Measurements from ENCODE around the gene PRICKLE3.

Gene PRICKLE3

GRCh38 chrX:49191574-49192011 lies 5.4 kb upstream of the PRICKLE3 start:
- Histone ChIP-seq H3K27me3 (peaks cover 3 to 54% (median 21%) of the 10 kb centered on the region in 11 experiments; a peak in 15 of 22 replicates), H3K4me3 (peak overlapping the region; percentile 61 to 81 (median 76)), H3K4me1 (peaks cover 14 to 48% (median 36%) of the 10 kb centered on the region in 10 experiments), H3K9ac (peak overlapping the region; percentile 77 to 85 (median 83)), H3K4me2 (peak overlapping the region; percentile 49 to 78 (median 66)), H3K27ac (peak overlapping the region in 10 of 11 experiments; percentile 65 to 81 (median 76); a peak in 19 of 22 replicates), H4K20me1 (peaks cover 0 to 11% (median 0%) of the 10 kb centered on the region in 11 experiments; a peak in 3 of 22 replicates), H3K36me3 (no peaks in the 10 kb centered on the region), H3K9me3 (replicated peaks in 1 of 11) (peaks cover 0 to 4% (median 0%) of the 10 kb centered on the region in 11 experiments; a peak in 1 of 22 replicates)
- no peak for TF ChIP-seq Cebpa-rat (IDR thresholded peaks at IDR 0.05)

GRCh38 chrX:49190821-49191573 lies 4.8 kb upstream of the PRICKLE3 start:
- Histone ChIP-seq H3K4me2 (peak overlapping the region; percentile 55 to 78 (median 67); a peak in 20 of 22 replicates), H3K27me3 (peaks cover 1 to 48% (median 15%) of the 10 kb centered on the region in 11 experiments; a peak in 15 of 22 replicates), H3K4me3 (peak overlapping the region; percentile 61 to 81 (median 76)), H3K9ac (peak overlapping the region; percentile 77 to 85 (median 83)), H3K4me1 (peaks cover 14 to 51% (median 38%) of the 10 kb centered on the region in 10 experiments), H3K27ac (peak overlapping the region; percentile 59 to 87 (median 80); a peak in 21 of 22 replicates), H4K20me1 (peaks cover 0 to 8% (median 0%) of the 10 kb centered on the region in 11 experiments; a peak in 3 of 22 replicates), H3K36me3 (no peaks in the 10 kb centered on the region), H3K9me3 (replicated peaks in 1 of 11) (peaks cover 0 to 8% (median 0%) of the 10 kb centered on the region in 11 experiments; a peak in 4 of 22 replicates)
- TF ChIP-seq Cebpa-rat (IDR thresholded peaks at IDR 0.05), result no peak

GRCh38 chrX:49189606-49190005 lies 3.4 kb upstream of the PRICKLE3 start:
- no peak for TF ChIP-seq Cebpa-rat (IDR thresholded peaks at IDR 0.05)
- Histone ChIP-seq H3K9ac (peak overlapping the region in 7 of 11 experiments; percentile 32 to 78 (median 48); a peak in 10 of 22 replicates), H3K36me3 (no peaks in the 10 kb centered on the region), H3K27me3 (peaks cover 0 to 35% (median 10%) of the 10 kb centered on the region in 11 experiments; a peak in 10 of 22 replicates), H3K9me3 (replicated peaks in 1 of 11) (peaks cover 0 to 20% (median 4%) of the 10 kb centered on the region in 11 experiments; a peak in 6 of 22 replicates), H3K4me2 (peak overlapping the region in 10 of 11 experiments; percentile 36 to 67 (median 56); a peak in 19 of 22 replicates), H3K4me1 (peaks cover 14 to 51% (median 42%) of the 10 kb centered on the region in 10 experiments), H4K20me1 (peaks cover 0 to 6% (median 0%) of the 10 kb centered on the region in 11 experiments; a peak in 2 of 22 replicates), H3K27ac (peak overlapping the region in 10 of 11 experiments; percentile 27 to 87 (median 80); a peak in 18 of 22 replicates), H3K4me3 (no peak overlapping the region)

- Histone ChIP-seq H3K9me3 (replicated peaks in 1 of 11) (peaks cover 0 to 29% (median 7%) of the 10 kb centered on the region in 11 experiments; a peak in 7 of 22 replicates), H3K27ac (peak overlapping the region in 9 of 11 experiments; percentile 10 to 87 (median 80); a peak in 16 of 22 replicates), H3K9ac (peak overlapping the region in 6 of 11 experiments; percentile 8 to 78 (median 43); a peak in 9 of 22 replicates), H4K20me1 (peaks cover 2 to 7% (median 5%) of the 10 kb centered on the region in 11 experiments; a peak in 16 of 22 replicates), H3K4me3 (no peak overlapping the region), H3K36me3 (peaks cover 0 to 4% (median 2%) of the 10 kb centered on the region in 11 experiments; a peak in 11 of 22 replicates), H3K4me1 (peaks cover 14 to 55% (median 43%) of the 10 kb centered on the region in 10 experiments), H3K4me2 (peak overlapping the region in 9 of 11 experiments; percentile 23 to 67 (median 57); a peak in 13 of 22 replicates), H3K27me3 (peaks cover 0 to 28% (median 4%) of the 10 kb centered on the region in 11 experiments; a peak in 10 of 22 replicates)
- no peak for TF ChIP-seq Cebpa-rat (IDR thresholded peaks at IDR 0.05)
These were observed 2.4 kb upstream of the PRICKLE3 start for GRCh38 chrX:49188468-49189076.

- peaks cover 13 to 54% (median 41%) of the 10 kb centered on the region in 10 experiments for H3K4me1 ChIP-seq
- H3K4me2 ChIP-seq, result peak overlapping the region in 6 of 11 experiments; percentile 10 to 91 (median 84); a peak in 6 of 22 replicates
- H3K4me3 ChIP-seq, result no peak overlapping the region
- H3K9ac ChIP-seq, result no peak overlapping the region
- peaks cover 0 to 28% (median 4%) of the 10 kb centered on the region in 11 experiments; a peak in 10 of 22 replicates for H3K27me3 ChIP-seq
- H3K9me3 ChIP-seq (replicated peaks in 1 of 11), result peaks cover 0 to 29% (median 7%) of the 10 kb centered on the region in 11 experiments; a peak in 7 of 22 replicates
- peaks cover 4 to 13% (median 11%) of the 10 kb centered on the region in 11 experiments; a peak in 16 of 22 replicates for H4K20me1 ChIP-seq
- no peak for TF ChIP-seq Cebpa-rat (IDR thresholded peaks at IDR 0.05)
- H3K27ac ChIP-seq, result peak overlapping the region in 4 of 11 experiments; percentile 32 to 85 (median 83); a peak in 4 of 22 replicates
- peaks cover 0 to 13% (median 9%) of the 10 kb centered on the region in 11 experiments; a peak in 17 of 22 replicates for H3K36me3 ChIP-seq
These were observed 1.4 kb upstream of the PRICKLE3 start for GRCh38 chrX:49187526-49187925.

GRCh38 chrX:49187028-49187394 lies 838 bp upstream of the PRICKLE3 start:
- peaks cover 0 to 28% (median 4%) of the 10 kb centered on the region in 11 experiments; a peak in 10 of 22 replicates for H3K27me3 ChIP-seq
- peak overlapping the region in 8 of 11 experiments; percentile 10 to 91 (median 84); a peak in 12 of 22 replicates for H3K4me2 ChIP-seq
- H3K27ac ChIP-seq, result peak overlapping the region in 5 of 11 experiments; percentile 82 to 85 (median 83); a peak in 7 of 22 replicates
- H3K9ac ChIP-seq, result no peak overlapping the region; a peak in 1 of 22 replicates
- peaks cover 8 to 48% (median 37%) of the 10 kb centered on the region in 10 experiments for H3K4me1 ChIP-seq
- no peak for TF ChIP-seq Cebpa-rat (IDR thresholded peaks at IDR 0.05)
- peaks cover 0 to 29% (median 7%) of the 10 kb centered on the region in 11 experiments; a peak in 7 of 22 replicates for H3K9me3 ChIP-seq (replicated peaks in 1 of 11)
- peaks cover 4 to 15% (median 11%) of the 10 kb centered on the region in 11 experiments; a peak in 16 of 22 replicates for H4K20me1 ChIP-seq
- H3K4me3 ChIP-seq, result no peak overlapping the region
- H3K36me3 ChIP-seq, result peaks cover 0 to 18% (median 13%) of the 10 kb centered on the region in 11 experiments; a peak in 18 of 22 replicates

- Histone ChIP-seq H3K27me3 (peaks cover 0 to 23% (median 4%) of the 10 kb centered on the region in 11 experiments; a peak in 9 of 22 replicates), H3K9ac (peak overlapping the region; percentile 78 to 87 (median 85)), H3K27ac (peak overlapping the region in 10 of 11 experiments; percentile 40 to 85 (median 80); a peak in 20 of 22 replicates)
These were observed 1.6 kb downstream of the PRICKLE3 start for GRCh38 chrX:49184294-49185281.

More at GRCh38 chrX:49184294-49185281, 1.6 kb downstream of the PRICKLE3 start:
- Histone ChIP-seq H3K4me2 (peak overlapping the region; percentile 78 to 91 (median 85)), H3K9me3 (replicated peaks in 1 of 11) (peaks cover 0 to 25% (median 7%) of the 10 kb centered on the region in 11 experiments; a peak in 7 of 22 replicates), H3K4me3 (peak overlapping the region; percentile 68 to 83 (median 77)), H3K4me1 (peaks cover 8 to 40% (median 29%) of the 10 kb centered on the region in 10 experiments), H3K36me3 (peaks cover 9 to 34% (median 23%) of the 10 kb centered on the region in 11 experiments; a peak in 20 of 22 replicates), H4K20me1 (peaks cover 4 to 22% (median 11%) of the 10 kb centered on the region in 11 experiments; a peak in 16 of 22 replicates)
- TF ChIP-seq Cebpa-rat (IDR thresholded peaks at IDR 0.05), result no peak
